GM12878 (cell line): ENCODE measurements around the gene KIFC3.

ENCODE experiments used
- EGR1 ChIP-seq, 2 experiments: IDR thresholded peaks; 1 replicate in 1 of 2; 2 replicates in 1 of 2; pipeline ENCODE4 v1.6.1; 2011 to 2012; ENCODE audit warnings: low read depth in 2 of 2, low read length in 2 of 2, borderline replicate concordance in 1 of 2, mild to moderate bottlenecking in 1 of 2, moderate library complexity in 1 of 2
- MAX ChIP-seq: IDR thresholded peaks from 2 replicates; pipeline ENCODE4 v1.6.1; 2012; ENCODE audit warnings: low read depth, low read length, improper control_type of control experiment
- MEF2A ChIP-seq: IDR thresholded peaks from 2 replicates; pipeline ENCODE4 v1.6.1; 2011; ENCODE audit warnings: low read depth, mild to moderate bottlenecking, low read length, moderate library complexity; ENCODE audit not compliant: insufficient read depth
- POLR2A ChIP-seq: IDR thresholded peaks from 2 replicates; pipeline ENCODE4 v1.6.1; 2011; ENCODE audit warnings: low read depth, mild to moderate bottlenecking, low read length
- POLR2AphosphoS2 ChIP-seq: IDR thresholded peaks from 2 replicates; pipeline ENCODE4 v1.6.1; 2011; ENCODE audit warnings: low read depth, mild to moderate bottlenecking, low read length, improper control_type of control experiment, moderate library complexity
- POLR2AphosphoS5 ChIP-seq: IDR thresholded peaks from 2 replicates; pipeline ENCODE4 v1.6.1; 2011; ENCODE audit warnings: mild to moderate bottlenecking, low read length, inconsistent platforms
- RAD21 ChIP-seq: IDR thresholded peaks from 2 replicates; pipeline ENCODE4 v1.6.1; 2011; ENCODE audit warnings: mild to moderate bottlenecking, low read depth, low read length, moderate library complexity; ENCODE audit not compliant: insufficient read depth
- STAT3 ChIP-seq: IDR thresholded peaks from 2 replicates; pipeline ENCODE4 v1.6.1; 2011; ENCODE audit warnings: low read depth, low read length, improper control_type of control experiment
- ZZZ3 ChIP-seq: IDR thresholded peaks from 2 replicates; pipeline ENCODE4 v1.6.1; 2011; ENCODE audit warnings: low read depth; ENCODE audit not compliant: control insufficient read depth, insufficient read length

GRCh38 chr16:57817680-57818079 lies 15.4 kb upstream of the KIFC3 start:
- TF ChIP-seq MAX, result no peak
- no peak for TF ChIP-seq RAD21
- TF ChIP-seq EGR1 (IDR thresholded peaks at IDR 0.05; ENCODE audit: borderline replicate concordance in 1 of 2, low read depth in 2 of 2, low read length in 2 of 2), result no peak
- TF ChIP-seq MEF2A, result no peak
- no peak for TF ChIP-seq POLR2AphosphoS2
- no peak for TF ChIP-seq POLR2A
- no peak for TF ChIP-seq STAT3
- TF ChIP-seq POLR2AphosphoS5, result no peak
- no peak for TF ChIP-seq ZZZ3
